NT2/D1 (cell line): ENCODE measurements around the gene CEMIP2.

ENCODE experiments used
- SUZ12 ChIP-seq: IDR thresholded peaks from 2 replicates; pipeline ENCODE4 v1.6.1; 2011; ENCODE audit not compliant: insufficient read length, insufficient read depth; ENCODE audit errors: extremely low read depth
- YY1 ChIP-seq: IDR thresholded peaks from 2 replicates; pipeline ENCODE4 v1.6.1; 2011; ENCODE audit not compliant: insufficient read length, insufficient read depth
- ZNF274 ChIP-seq: IDR thresholded peaks from 2 replicates; pipeline ENCODE4 v1.6.1; 2011; ENCODE audit warnings: mild to moderate bottlenecking, low read depth, low read length

GRCh38 chr9:71758277-71758676 is 10.0 kb downstream of the CEMIP2 start:
- TF ChIP-seq YY1 (no peak), SUZ12 (no peak), ZNF274 (no peak)
